ENCODE measurements around the gene IMMP2L.

Gene IMMP2L

DNA sequence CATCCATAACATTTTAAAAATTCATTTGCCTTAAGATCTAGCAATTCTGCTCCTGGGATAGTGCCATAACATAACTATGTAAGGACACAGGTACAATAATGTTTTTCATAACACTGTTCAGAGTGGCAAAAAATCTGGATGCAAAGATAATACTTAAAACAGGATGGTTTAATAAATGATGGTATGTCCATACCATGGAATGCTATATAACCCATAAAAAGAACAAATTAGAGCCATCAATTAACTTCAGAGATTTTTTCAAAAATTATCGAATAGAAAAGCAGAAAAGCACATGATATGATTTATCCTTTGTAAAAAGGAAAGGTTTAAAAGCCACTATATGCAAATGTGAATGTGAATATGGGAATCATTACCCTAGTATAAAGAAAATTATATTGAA is 664.8 kb downstream of the IMMP2L start:
- H3K27me3 ChIP-seq (ENCODE audit: insufficient read depth, low read length, poor library complexity, severe bottlenecking) = no peaks in the 10 kb centered on the region
- no peaks in the 10 kb centered on the region for H3K4me1 ChIP-seq (ENCODE audit: insufficient read depth, low read length, poor library complexity, severe bottlenecking)
- no peak overlapping the region for H3K4me3 ChIP-seq (ENCODE audit: low read length, poor library complexity, severe bottlenecking)
- no peaks in the 10 kb centered on the region for H3K9me2 ChIP-seq (replicated peaks; ENCODE audit: low read depth, low read length)
- H3K9me3 ChIP-seq (ENCODE audit: insufficient read depth, low read depth, low read length) = 0 out of 2 replicates have a peak, but pooled peaks cover 9% of the 10 kb centered on the region
- no peaks in the 10 kb centered on the region for H4K20me1 ChIP-seq (ENCODE audit: insufficient read depth, low read length, poor library complexity, severe bottlenecking)
- no peak overlapping the region for H3K4me2 ChIP-seq (ENCODE audit: low read depth, low read length, poor library complexity, severe bottlenecking)
- no peaks in the 10 kb centered on the region for H3K79me2 ChIP-seq (ENCODE audit: insufficient read depth, low read length)
- no peaks in the 10 kb centered on the region for H3F3A ChIP-seq (ENCODE audit: low read depth)
- H3K36me3 ChIP-seq (ENCODE audit: insufficient read depth, low read length) = no peaks in the 10 kb centered on the region
- no peak overlapping the region for H2AFZ ChIP-seq (ENCODE audit: low read length)
- TF ChIP-seq EZH2phosphoT487 (IDR thresholded peaks at IDR 0.05; ENCODE audit: borderline replicate concordance) (no peak), CTCF (conservative IDR thresholded peaks at IDR 0.05; ENCODE audit: low read length) (no peak)
- H3K9ac ChIP-seq (ENCODE audit: low read depth, low read length, poor library complexity, severe bottlenecking) = no peak overlapping the region

- Histone ChIP-seq H3K9ac (ENCODE audit: low read depth, low read length, poor library complexity, severe bottlenecking) (no peak overlapping the region), H3K9me2 (replicated peaks; ENCODE audit: low read depth, low read length) (no peaks in the 10 kb centered on the region), H3F3A (ENCODE audit: low read depth) (no peaks in the 10 kb centered on the region), H2AFZ (ENCODE audit: low read length) (no peak overlapping the region), H3K4me1 (ENCODE audit: insufficient read depth, low read length, poor library complexity, severe bottlenecking) (no peaks in the 10 kb centered on the region), H3K9me3 (ENCODE audit: insufficient read depth, low read depth, low read length) (0 out of 2 replicates have a peak, but pooled peaks cover 9% of the 10 kb centered on the region), H3K27me3 (ENCODE audit: insufficient read depth, low read length, poor library complexity, severe bottlenecking) (no peaks in the 10 kb centered on the region), H3K4me3 (ENCODE audit: low read length, poor library complexity, severe bottlenecking) (no peak overlapping the region), H4K20me1 (ENCODE audit: insufficient read depth, low read length, poor library complexity, severe bottlenecking) (no peaks in the 10 kb centered on the region), H3K79me2 (ENCODE audit: insufficient read depth, low read length) (no peaks in the 10 kb centered on the region), H3K4me2 (ENCODE audit: low read depth, low read length, poor library complexity, severe bottlenecking) (no peak overlapping the region), H3K36me3 (ENCODE audit: insufficient read depth, low read length) (no peaks in the 10 kb centered on the region)
- TF ChIP-seq EZH2phosphoT487 (IDR thresholded peaks at IDR 0.05; ENCODE audit: borderline replicate concordance) = no peak
Measured at GRCh38 chr7:110894111-110894510, 668.2 kb downstream of the IMMP2L start.

GRCh38 chr7:110891197-110891596 is 671.1 kb downstream of the IMMP2L start:
- H3K4me2 ChIP-seq (ENCODE audit: low read depth, low read length, poor library complexity, severe bottlenecking) = no peak overlapping the region
- H3K4me1 ChIP-seq (ENCODE audit: insufficient read depth, low read length, poor library complexity, severe bottlenecking) = no peaks in the 10 kb centered on the region
- H3K9ac ChIP-seq (ENCODE audit: low read depth, low read length, poor library complexity, severe bottlenecking) = no peak overlapping the region
- no peak overlapping the region for H3K4me3 ChIP-seq (ENCODE audit: low read length, poor library complexity, severe bottlenecking)
- H3K9me3 ChIP-seq (ENCODE audit: insufficient read depth, low read depth, low read length) = 0 out of 2 replicates have a peak, but pooled peaks cover 3% of the 10 kb centered on the region
- TF ChIP-seq EZH2phosphoT487 (IDR thresholded peaks at IDR 0.05; ENCODE audit: borderline replicate concordance) = no peak
- no peak for TF ChIP-seq CTCF (conservative IDR thresholded peaks at IDR 0.05; ENCODE audit: low read length)
- H2AFZ ChIP-seq (ENCODE audit: low read length) = no peak overlapping the region
- H3K9me2 ChIP-seq (replicated peaks; ENCODE audit: low read depth, low read length) = no peaks in the 10 kb centered on the region
- H3F3A ChIP-seq (ENCODE audit: low read depth) = no peaks in the 10 kb centered on the region
- no peaks in the 10 kb centered on the region for H3K27me3 ChIP-seq (ENCODE audit: insufficient read depth, low read length, poor library complexity, severe bottlenecking)
- H4K20me1 ChIP-seq (ENCODE audit: insufficient read depth, low read length, poor library complexity, severe bottlenecking) = no peaks in the 10 kb centered on the region
- no peaks in the 10 kb centered on the region for H3K36me3 ChIP-seq (ENCODE audit: insufficient read depth, low read length)
- H3K79me2 ChIP-seq (ENCODE audit: insufficient read depth, low read length) = no peaks in the 10 kb centered on the region

- no peaks in the 10 kb centered on the region for H4K20me1 ChIP-seq (ENCODE audit: insufficient read depth, low read length, poor library complexity, severe bottlenecking)
- no peaks in the 10 kb centered on the region for H3K27me3 ChIP-seq (ENCODE audit: insufficient read depth, low read length, poor library complexity, severe bottlenecking)
- H3K4me1 ChIP-seq (ENCODE audit: insufficient read depth, low read length, poor library complexity, severe bottlenecking) = no peaks in the 10 kb centered on the region
- H3K9me2 ChIP-seq (replicated peaks; ENCODE audit: low read depth, low read length) = no peaks in the 10 kb centered on the region
- TF ChIP-seq EZH2phosphoT487 (IDR thresholded peaks at IDR 0.05; ENCODE audit: borderline replicate concordance) (no peak), CTCF (conservative IDR thresholded peaks at IDR 0.05; ENCODE audit: low read length) (no peak)
- H3K9ac ChIP-seq (ENCODE audit: low read depth, low read length, poor library complexity, severe bottlenecking) = no peak overlapping the region
- H3F3A ChIP-seq (ENCODE audit: low read depth) = no peaks in the 10 kb centered on the region
- 0 out of 2 replicates have a peak, but pooled peaks cover 3% of the 10 kb centered on the region for H3K9me3 ChIP-seq (ENCODE audit: insufficient read depth, low read depth, low read length)
- no peak overlapping the region for H2AFZ ChIP-seq (ENCODE audit: low read length)
- no peak overlapping the region for H3K4me3 ChIP-seq (ENCODE audit: low read length, poor library complexity, severe bottlenecking)
- no peak overlapping the region for H3K4me2 ChIP-seq (ENCODE audit: low read depth, low read length, poor library complexity, severe bottlenecking)
- no peaks in the 10 kb centered on the region for H3K36me3 ChIP-seq (ENCODE audit: insufficient read depth, low read length)
- H3K79me2 ChIP-seq (ENCODE audit: insufficient read depth, low read length) = no peaks in the 10 kb centered on the region
Measured at GRCh38 chr7:110890101-110890500, 672.2 kb downstream of the IMMP2L start.

All from Loucy (cell line).